B cell (primary cell): Measurements from ENCODE around the gene TM9SF2. TPM values are rescaled to one million over a fixed set of nuclear protein-coding genes. Genes with fewer than 3 reads are reported as not detected.
A peak's percentile ranks its signal among the peaks of the same experiment; 100 is the strongest.

Experiments used
- ATAC-seq: fragments of 200-7000 bp; cut with Tn5 transposase; one replicate; pipeline ENCODE4 v1.10.0; 2021; ENCODE audit warnings: low read depth, mild to moderate bottlenecking, moderate number of reproducible peaks, moderate library complexity
- CTCF ChIA-PET: fragments of 350-600 bp; sonication (Branson Sonifier 250); formaldehyde crosslinking; loops from one replicate; lab custom pipeline; 2021; ENCODE audit warnings: antibody characterized with exemption, inconsistent platforms; lab: Charles Lee
- POLR2A ChIA-PET: fragments of 350-600 bp; sonication (Branson Sonifier 250); formaldehyde crosslinking; loops from one replicate; lab custom pipeline; 2021; ENCODE audit warnings: antibody characterized with exemption; lab: Charles Lee
- DNase-seq: peaks from one replicate; pipeline ENCODE4 v3.0.0; 2013
- H2AFZ ChIP-seq: 2 replicates; pipeline ENCODE4 v1.6.1; 2012; ENCODE audit warnings: mild to moderate bottlenecking, low read depth, low read length; ENCODE audit not compliant: insufficient read depth, poor library complexity, severe bottlenecking
- H3K27ac ChIP-seq, 2 donors: 1 replicate in 1 of 2; 2 replicates in 1 of 2; pipeline ENCODE4 v1.5.1; 2012 to 2013; ENCODE audit warnings: low read length in 2 of 2, mild to moderate bottlenecking in 2 of 2, moderate library complexity in 1 of 2
- H3K27me3 ChIP-seq, 4 experiments: fragments of 200-600 bp in 1 of 4; sonication (generic) in 1 of 4; replicated peaks in 1 of 4; 1 replicate in 2 of 4; 2 replicates in 2 of 4; pipeline versions ENCODE4 v1.6.1 to v1.7.0; 2013 to 2016; ENCODE audit warnings: low read length in 3 of 4, mild to moderate bottlenecking in 2 of 4, mixed read lengths in 1 of 4, moderate library complexity in 1 of 4; ENCODE audit not compliant: insufficient read depth in 4 of 4, control insufficient read depth in 3 of 4; ENCODE audit errors: control extremely low read depth in 1 of 4
- H3K36me3 ChIP-seq, 2 experiments: replicated peaks in 1 of 2; 1 replicate in 1 of 2; 2 replicates in 1 of 2; pipeline versions ENCODE4 v1.6.1 to v1.7.1; 2013; ENCODE audit warnings: low read length in 1 of 2; ENCODE audit not compliant: insufficient read depth in 2 of 2, control insufficient read depth in 1 of 2; ENCODE audit errors: control extremely low read depth in 1 of 2, extremely low read depth in 1 of 2
- H3K4me1 ChIP-seq, 2 donors: fragments of 200-600 bp in 1 of 2; sonication (generic) in 1 of 2; 1 replicate in 1 of 2; 2 replicates in 1 of 2; pipeline versions ENCODE4 v1.5.1 to v1.6.1; 2013 to 2017; ENCODE audit warnings: low read length in 2 of 2; ENCODE audit not compliant: control insufficient read depth in 2 of 2, insufficient read depth in 2 of 2
- H3K4me2 ChIP-seq: replicated peaks from 2 replicates; pipeline ENCODE3; 2012; ENCODE audit warnings: mild to moderate bottlenecking, low read depth, low read length; ENCODE audit not compliant: poor library complexity, severe bottlenecking
- H3K4me3 ChIP-seq, 5 experiments: fragments of 200-600 bp in 1 of 5; sonication (generic) in 1 of 5; 1 replicate in 3 of 5; 2 replicates in 2 of 5; pipeline versions ENCODE4 v1.5.1 to v1.7.0; 2011 to 2016; ENCODE audit warnings: low read length in 4 of 5, mild to moderate bottlenecking in 4 of 5, low read depth in 2 of 5, control low read depth in 1 of 5, moderate library complexity in 1 of 5; ENCODE audit not compliant: insufficient read depth in 1 of 5; ENCODE audit errors: control extremely low read depth in 1 of 5, extremely low read depth in 1 of 5
- H3K79me2 ChIP-seq: fragments of 200-600 bp; sonication (generic); one replicate; pipeline ENCODE4 v1.6.0; 2016; ENCODE audit warnings: low read length; ENCODE audit not compliant: control insufficient read depth, insufficient read depth
- H3K9ac ChIP-seq: fragments of 200-600 bp; sonication (generic); 2 replicates; pipeline ENCODE4 v1.6.1; 2017; ENCODE audit warnings: mild to moderate bottlenecking, low read length, moderate library complexity
- H3K9me3 ChIP-seq, 3 donors: one replicate each; pipeline versions ENCODE4 v1.6.1 to v1.7.1; 2013; ENCODE audit warnings: low read length in 2 of 3; ENCODE audit not compliant: control insufficient read depth in 2 of 3, insufficient read depth in 1 of 3; ENCODE audit errors: control extremely low read depth in 1 of 3
- H4K20me1 ChIP-seq: 2 replicates; pipeline ENCODE4 v1.6.0; 2012; ENCODE audit warnings: mild to moderate bottlenecking, low read length; ENCODE audit not compliant: insufficient read depth, control insufficient read depth, poor library complexity, severe bottlenecking
- H3K27ac Mint-ChIP-seq: one replicate; pipeline ENCODE4 v1.8.0; 2021; ENCODE audit warnings: mixed read lengths
- H3K27me3 Mint-ChIP-seq: one replicate; pipeline ENCODE4 v1.8.0; 2021; ENCODE audit warnings: mixed read lengths
- H3K4me1 Mint-ChIP-seq: one replicate; pipeline ENCODE4 v1.8.0; 2021; ENCODE audit warnings: mixed read lengths
- H3K4me3 Mint-ChIP-seq: one replicate; pipeline ENCODE4 v1.8.0; 2021; ENCODE audit warnings: mixed read lengths
- H3K9me3 Mint-ChIP-seq: one replicate; pipeline ENCODE4 v1.8.0; 2022; ENCODE audit warnings: mixed read lengths; ENCODE audit not compliant: insufficient read depth
- CTCF ChIP-seq: fragments of 200-600 bp; IDR thresholded peaks from one replicate; pipeline ENCODE4 v1.8.0; 2022; ENCODE audit warnings: antibody characterized with exemption, mild to moderate bottlenecking
- EZH2 ChIP-seq: IDR thresholded peaks from 2 replicates; pipeline ENCODE4 v1.6.1; 2012; ENCODE audit warnings: borderline replicate concordance, low read depth, mild to moderate bottlenecking, moderate library complexity, low read length; ENCODE audit not compliant: insufficient read depth, poor library complexity, severe bottlenecking
- WGBS: methylation state at CpG from one replicate; pipeline ENCODE4 v1.1.5; 2013; ENCODE audit warnings: missing lambda C conversion rate; ENCODE audit not compliant: insufficient coverage; 5-methylcytosine and 5-hydroxymethylcytosine counted together
- intact Hi-C: fragments of 100-400 bp; cut with micrococcal nuclease; formaldehyde crosslinking; loops from one replicate; pipeline ENCODE4 v1.10.0; 2022
- polyA plus RNA-seq: library from polyadenylated mRNA; depleted of rRNA; stranded (reverse); fragments of >200 nt; gene quantifications from 2 replicates; pipeline ENCODE4 v1.2.3, GENCODE V29; 2012
- total RNA-seq, 2 donors: library from RNA; stranded (reverse); fragments of 120-200 nt in 1 of 2; gene quantifications; 1 replicate in 1 of 2; 2 replicates in 1 of 2; pipeline versions ENCODE4 v1.2.3 to v1.2.4, GENCODE V29; 2013 to 2022

Gene TM9SF2
- total and polyA plus RNA-seq, 2 donors (not counting 1 experiment from before 2014, with no cell fraction given): 20.2 to 63.6 TPM

GRCh38 chr13:99495466-99496183 is 5.6 kb upstream of the TM9SF2 start:
- ChIA-PET CTCF (interaction anchor here (0.5 to 2.5 kb wide), 5 partner anchors 10 to 226 kb away, joined by 5 to 10 read pairs (median 7); no protein-coding TSS in a partner anchor), POLR2A (interaction anchor here (1.5 kb wide), 1 partner anchor 119 kb away, joined by 3 read pairs; no protein-coding TSS in a partner anchor)
- intact Hi-C loops: loop anchor here (2.0 to 5.0 kb wide), 4 partner anchors 237 to 1518 kb away; partner anchors contain the start of gene GPR18
- peak overlapping the region; percentile 57 for H3K9ac ChIP-seq
- peak overlapping the region; percentile 93 for H3K4me3 Mint-ChIP-seq
- H3K79me2 ChIP-seq: peaks cover 18% of the 10 kb centered on the region
- TF ChIP-seq CTCF: no peak
- no peak for TF ChIP-seq EZH2
- peaks cover 36 to 48% of the 10 kb centered on the region in 2 donors for H3K4me1 ChIP-seq
- no peaks in the 10 kb centered on the region for H3K27me3 Mint-ChIP-seq
- no peaks in the 10 kb centered on the region for H3K27me3 ChIP-seq
- no peaks in the 10 kb centered on the region for H4K20me1 ChIP-seq
- H3K4me3 ChIP-seq: peak overlapping the region in 4 of 5 experiments; percentile 33 to 62 (median 53)
- peak overlapping the region; percentile 96 for H3K27ac Mint-ChIP-seq
- WGBS: 83% methylated on average over 5 of the region's 8 CpGs
- no peak for DNase-seq
- H3K9me3 ChIP-seq: peaks cover 0 to 10% (median 0%) of the 10 kb centered on the region in 3 donors
- peak overlapping the region; percentile 69 to 83 for H3K27ac ChIP-seq
- peaks cover 2% of the 10 kb centered on the region for H3K9me3 Mint-ChIP-seq
- H2AFZ ChIP-seq: peak overlapping the region; percentile 75
- H3K4me1 Mint-ChIP-seq: peaks cover 45% of the 10 kb centered on the region
- H3K4me2 ChIP-seq: peak overlapping the region; percentile 70
- no peak for ATAC-seq
- no peaks in the 10 kb centered on the region for H3K36me3 ChIP-seq
